ENCODE measurements around the gene COG5.

Gene COG5

DNA sequence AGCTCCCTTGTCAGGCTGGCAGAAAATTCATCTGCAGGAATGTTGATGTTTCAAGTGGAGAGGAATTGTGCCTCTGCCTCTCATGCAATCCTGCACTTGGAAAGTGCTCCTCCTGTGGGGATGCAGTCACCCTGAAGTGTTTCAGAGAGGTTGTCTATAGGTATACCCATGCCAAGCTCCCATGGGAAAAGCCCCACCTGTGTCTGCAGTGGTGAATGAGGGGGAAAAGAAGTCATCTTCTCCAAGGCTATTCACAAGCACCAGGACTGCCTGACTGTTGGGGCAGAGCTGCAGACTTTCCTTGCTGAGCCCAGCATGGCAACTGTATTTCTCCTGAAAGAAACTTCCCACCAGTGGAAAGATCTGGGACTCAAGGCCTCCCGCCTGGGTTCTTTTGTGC, 58.4 kb downstream of the COG5 start:
- no peak for DNase-seq

DNA sequence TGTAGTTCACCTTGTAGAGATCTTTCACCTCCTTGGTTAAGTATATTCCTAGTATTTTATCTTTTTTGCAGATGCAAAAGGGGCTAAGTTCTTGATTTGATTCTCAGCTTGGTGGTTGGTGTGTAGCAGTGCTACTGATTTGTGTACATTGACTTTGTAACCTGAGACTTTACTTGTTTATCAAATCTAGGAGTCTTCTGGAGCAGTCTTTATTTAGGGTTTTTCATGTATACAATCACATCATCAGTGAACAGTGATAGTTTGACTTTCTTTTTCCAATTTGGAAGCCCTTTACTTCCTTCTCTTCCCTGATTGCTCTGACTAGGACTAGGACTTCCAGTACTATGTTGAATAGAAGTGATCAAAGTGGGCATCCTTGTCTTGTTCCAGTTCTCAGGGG, 60.0 kb downstream of the COG5 start:
- no peak for DNase-seq

DNA sequence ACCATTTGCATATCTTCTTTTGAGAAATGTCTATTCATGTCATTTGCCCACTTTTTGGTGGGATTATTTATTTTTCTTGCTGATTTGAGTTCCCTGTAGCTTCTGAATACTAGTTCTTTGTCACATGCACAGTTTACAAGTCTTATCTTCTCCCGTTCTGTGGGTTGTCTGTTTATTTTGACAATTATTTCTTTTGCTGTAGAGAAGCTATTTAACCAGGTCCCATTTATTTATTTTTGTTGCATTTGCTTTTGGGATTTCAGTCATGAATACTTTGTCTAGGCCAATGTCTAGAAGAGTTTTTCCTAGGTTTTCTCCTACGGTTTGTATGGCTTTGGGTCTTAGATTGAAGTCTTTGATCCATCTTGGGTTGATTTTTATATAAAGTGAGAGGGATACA, 60.9 kb downstream of the COG5 start:
- DNase-seq, result no peak

DNA sequence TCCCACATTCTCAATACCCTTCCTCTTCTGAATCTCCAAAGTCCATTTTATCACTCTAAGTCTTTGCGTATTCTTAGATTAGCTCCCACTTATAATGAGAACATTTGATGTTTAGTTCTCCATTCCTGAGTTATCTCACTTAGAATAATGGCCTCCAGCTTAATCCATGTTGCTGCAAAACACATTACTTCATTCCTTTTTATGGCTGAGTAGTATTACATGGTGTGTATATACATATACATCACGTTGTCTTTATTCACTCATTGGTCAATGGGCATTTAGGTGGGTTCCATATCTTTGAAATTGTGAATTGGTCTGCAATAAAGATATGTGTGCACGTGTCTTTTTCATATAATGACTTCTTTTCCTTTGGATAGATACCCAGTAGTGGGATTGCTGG, 61.6 kb downstream of the COG5 start:
- no peak for DNase-seq

- DNase-seq, result peak; percentile 39
Observed at GRCh38 chr7:107501593-107501992, 62.1 kb downstream of the COG5 start.

DNA sequence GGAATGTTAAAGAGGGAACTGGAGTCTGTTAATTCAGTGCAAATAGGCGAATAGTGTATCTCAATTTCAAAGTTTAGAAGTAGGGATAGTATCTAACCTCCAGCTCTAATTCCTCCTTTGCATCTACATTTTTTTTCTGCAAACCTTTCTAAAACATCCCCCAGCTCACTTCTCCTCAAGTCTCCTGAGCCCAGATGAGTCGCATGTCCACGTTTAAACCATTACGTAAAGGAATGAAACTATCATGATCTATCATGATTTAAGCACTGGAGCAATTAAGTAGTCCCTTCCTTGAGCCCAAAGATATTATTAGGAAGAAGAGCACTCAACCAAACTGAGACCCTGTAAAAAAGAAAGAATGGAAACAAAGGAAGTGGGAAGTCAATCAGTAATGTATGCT, 64.0 kb downstream of the COG5 start:
- DNase-seq, result no peak

DNA sequence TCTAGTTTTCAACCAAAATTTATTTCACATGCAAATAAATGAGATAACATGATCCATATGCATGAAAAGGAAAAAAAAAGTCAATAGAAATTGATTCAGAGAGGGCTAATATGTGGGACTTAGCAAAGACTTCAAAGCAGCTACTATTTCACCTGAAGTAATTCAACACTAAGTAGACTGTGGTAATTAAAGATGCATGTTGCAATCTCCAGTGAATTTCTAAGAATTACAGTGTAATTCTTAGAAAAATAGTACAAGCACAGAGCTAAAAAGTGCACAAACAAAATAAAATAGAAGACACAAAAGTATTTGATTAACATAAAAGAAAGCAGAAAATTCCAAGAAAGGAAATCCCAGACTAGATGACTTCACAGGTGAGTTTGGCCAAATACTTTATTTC, 68.2 kb downstream of the COG5 start:
- DNase-seq, result no peak

DNA sequence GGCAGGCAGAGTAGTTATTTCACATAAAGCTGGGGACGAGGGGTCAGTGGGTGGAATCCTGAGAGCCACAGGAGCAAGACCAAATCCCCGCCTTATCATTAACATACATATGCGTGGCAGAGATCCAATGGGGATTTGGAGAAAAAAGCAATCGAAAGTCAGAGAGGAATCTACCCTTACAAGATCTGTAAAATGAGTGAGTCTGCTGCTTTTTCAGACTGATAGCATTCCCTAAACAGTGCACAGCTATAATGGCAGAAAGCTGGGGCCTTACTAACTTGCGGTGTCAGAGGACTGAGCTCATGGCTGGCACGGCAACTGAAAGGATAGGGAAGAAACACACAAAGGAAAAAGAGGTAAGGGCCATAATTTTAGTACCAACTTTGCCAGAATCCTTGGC, 68.8 kb downstream of the COG5 start:
- DNase-seq, result no peak

DNA sequence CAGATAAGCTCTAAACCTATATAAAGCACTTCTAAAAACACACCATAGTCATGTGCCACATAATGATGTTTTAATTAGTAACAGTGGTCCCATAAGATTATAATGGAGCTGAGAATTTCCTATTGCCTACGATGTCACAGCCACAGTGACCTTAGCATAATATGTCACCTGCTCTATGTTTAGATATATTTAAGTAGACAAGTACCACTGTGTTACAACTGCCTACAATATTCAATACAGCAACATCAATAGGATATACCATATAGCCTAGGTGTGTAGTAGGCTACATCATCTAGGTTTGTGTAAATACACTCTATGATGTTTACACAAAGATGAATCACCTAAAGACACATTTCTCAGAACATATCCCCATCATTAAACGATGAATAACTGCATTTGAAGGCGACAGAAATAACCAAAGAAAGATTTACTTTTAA, 69.4 kb downstream of the COG5 start:
- DNase-seq, result no peak

- no peak for DNase-seq
Observed at GRCh38 chr7:107492875-107493274, 70.8 kb downstream of the COG5 start.

- DNase-seq, result no peak
Observed at GRCh38 chr7:107486041-107486440, 77.7 kb downstream of the COG5 start.

DNA sequence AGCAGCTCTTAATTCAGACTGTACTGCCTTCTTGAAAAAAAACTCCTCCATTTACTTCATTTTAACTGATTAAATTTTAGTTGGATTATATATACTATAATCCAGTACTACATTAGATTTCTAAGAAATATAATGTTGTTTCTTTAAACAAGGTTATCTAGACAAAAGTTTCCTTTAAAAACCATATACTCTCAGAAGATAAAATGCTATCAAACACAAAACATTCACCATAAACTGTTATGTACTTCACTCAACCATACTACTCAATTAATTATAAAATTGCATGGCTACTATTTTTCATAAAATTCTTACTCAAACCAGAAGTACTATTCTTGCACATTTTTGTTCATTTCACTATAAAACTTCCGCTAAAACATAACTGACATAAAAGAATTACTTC, 81.1 kb downstream of the COG5 start:
- DNase-seq, result no peak

DNA sequence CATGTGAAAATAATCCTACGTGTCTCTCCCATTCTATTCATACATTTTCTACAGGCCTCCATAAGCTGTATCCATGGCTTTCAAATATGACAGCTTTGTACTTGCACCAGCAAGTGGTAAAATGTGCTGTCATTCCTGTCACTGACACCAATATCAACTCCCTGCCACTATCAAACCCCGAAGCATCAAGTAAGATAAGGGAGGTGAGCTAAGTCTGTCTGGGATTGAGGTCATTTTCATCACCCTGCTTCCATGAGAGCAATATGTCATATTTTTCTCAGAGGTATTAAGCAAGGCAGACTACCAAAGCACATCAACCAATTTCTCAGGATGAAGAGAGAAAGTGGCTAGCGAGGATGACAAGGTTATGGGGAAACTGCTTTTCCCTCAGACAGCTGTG, 82.8 kb downstream of the COG5 start:
- peak; percentile 10 for DNase-seq

DNA sequence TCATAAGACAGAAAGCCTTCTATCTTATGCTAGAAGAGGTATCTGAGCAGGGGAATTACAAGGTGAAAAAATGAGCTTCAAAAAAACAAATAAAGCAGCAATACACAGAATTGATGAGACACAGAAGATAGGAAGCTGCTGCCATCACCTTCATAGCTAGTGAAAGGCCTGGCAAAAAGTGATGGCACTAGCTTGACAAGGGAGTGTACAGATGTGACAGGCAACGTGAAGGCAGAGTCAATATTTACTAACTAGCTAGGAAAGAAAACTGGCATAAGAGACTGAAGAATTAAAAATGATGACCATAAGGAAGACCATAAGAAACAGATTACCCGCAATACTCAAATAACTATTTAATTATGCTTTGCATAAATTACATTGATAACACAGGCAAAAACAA, 84.4 kb downstream of the COG5 start:
- no peak for DNase-seq

DNA sequence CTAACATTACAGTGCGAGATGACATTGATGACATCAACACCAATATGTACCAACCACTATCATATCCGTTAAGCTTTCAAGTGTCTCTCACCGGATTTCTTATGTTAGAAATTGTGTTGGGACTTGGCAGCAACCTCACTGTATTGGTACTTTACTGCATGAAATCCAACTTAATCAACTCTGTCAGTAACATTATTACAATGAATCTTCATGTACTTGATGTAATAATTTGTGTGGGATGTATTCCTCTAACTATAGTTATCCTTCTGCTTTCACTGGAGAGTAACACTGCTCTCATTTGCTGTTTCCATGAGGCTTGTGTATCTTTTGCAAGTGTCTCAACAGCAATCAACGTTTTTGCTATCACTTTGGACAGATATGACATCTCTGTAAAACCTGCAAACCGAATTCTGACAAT, 89.6 kb downstream of the COG5 start:
- no peak for DNase-seq

DNA sequence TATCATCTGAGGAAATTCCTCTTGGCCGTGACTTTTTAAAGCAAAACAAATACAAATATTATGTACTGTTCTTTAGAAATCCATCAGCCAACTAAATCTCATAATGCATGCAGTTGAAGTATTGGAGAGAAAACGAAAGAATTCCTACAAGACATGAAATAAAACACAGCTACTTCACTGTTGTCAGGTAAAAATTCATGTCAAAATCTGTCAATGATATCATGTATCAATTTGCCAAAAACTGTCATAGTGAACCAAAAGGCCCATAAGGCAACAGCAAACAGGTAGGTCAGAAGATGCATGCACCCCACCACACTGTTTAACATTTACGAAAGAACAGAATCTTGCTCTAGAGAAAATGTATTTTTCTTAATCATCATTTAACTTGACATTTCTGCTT, 91.6 kb downstream of the COG5 start:
- no peak for DNase-seq

GRCh38 chr7:107471292-107472070, 92.2 kb downstream of the COG5 start:
- DNase-seq, result peak; percentile 11

- DNase-seq, result no peak
Observed at GRCh38 chr7:107469929-107470328, 93.8 kb downstream of the COG5 start, which contains the start of gene GPR22. TSS of gene GPR22 (plus strand) at chr7:107470057. CDS start at chr7:107474061, 4,004 bp downstream.

GRCh38 chr7:107468824-107469223, 94.9 kb downstream of the COG5 start:
- no peak for DNase-seq

DNA sequence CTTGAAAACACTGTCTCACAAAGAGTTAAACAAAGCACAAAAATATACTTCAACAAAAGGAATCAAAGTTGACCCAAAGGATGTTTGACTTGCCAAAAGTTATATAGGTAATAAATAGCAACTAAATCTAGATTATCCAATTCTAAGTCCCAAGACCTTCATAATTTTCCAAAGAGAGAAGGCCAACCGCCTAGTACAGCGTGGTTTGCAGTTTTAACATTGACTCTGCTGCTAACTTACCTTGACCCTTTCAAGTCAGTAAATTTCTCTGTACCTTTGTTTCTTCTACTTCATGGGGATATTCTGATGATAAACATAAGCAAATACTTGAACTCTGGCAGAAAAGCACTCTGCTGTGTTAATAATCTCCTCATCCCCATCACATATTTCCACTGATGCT, 95.7 kb downstream of the COG5 start:
- no peak for DNase-seq

DNA sequence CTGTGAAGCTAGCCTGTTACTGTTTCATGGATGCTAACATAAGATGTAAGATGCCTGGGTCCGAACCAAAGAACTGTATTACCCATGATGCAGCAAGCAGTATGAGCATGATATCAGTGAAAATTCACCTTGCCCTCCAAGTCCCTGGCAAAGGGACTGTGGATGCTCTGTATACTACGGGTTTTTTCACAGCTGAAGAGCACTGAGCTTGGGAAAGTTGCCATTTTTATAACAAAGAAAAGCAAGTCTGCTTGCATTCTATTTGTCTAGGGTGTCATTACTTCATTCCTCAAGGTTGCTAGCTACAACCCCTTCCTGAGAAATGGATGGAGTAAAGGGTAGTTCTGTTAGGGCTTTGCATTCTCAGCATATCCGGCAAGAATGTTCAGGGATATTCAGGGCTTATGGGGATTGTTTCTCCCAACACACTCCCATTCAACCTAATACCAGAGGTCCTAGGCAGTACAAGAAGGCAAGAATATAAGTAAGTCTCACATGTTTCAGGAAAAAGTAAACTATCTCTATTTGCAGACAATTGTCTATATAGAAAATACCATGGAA, 99.0 kb downstream of the COG5 start:
- no peak for DNase-seq

DNA sequence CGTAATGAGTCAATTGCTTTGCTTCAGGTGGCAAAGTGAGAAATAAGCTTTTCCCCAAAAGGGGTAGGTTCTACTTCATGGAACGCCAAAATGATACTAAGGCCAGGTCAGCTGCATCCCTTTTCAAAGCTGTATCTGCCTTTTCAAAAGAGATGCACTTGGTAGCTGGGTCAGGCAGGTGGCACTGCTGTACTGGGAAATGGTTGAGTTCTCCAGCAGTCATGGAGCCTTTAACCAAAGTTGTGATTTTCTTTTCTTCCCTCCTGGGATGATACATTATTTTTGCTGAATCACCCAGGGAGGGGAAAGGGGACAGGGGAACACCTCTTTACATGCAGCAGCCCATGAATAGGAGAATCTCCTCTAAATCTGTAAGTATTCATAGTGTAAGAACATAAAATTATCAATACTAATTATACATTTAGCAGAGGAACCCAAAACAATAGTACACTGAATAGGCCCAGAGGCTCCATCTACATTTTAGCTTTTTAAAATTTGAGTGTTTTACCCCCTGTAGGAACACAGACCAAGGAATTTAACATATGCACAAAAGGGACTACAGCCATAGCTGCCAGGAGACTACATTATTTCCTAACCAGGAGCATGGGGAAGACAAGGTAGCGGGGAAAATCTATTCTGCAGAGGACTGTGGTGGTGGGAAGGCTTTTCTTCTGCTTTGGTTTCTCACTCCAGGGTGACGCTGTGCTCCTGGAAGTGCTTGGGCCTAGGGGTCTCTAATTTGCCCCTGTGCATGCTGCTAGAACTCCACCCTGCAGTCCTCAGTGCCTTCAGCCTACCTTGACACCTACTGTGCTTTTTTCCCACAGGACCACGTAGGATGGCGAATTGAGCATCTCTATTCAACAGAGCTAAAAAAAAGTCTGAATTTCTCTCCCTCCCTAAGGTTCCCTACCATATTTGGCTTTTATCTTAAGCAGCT, 100.3 kb downstream of the COG5 start:
- DNase-seq, result peak; percentile 76

GRCh38 chr7:107461938-107462533, 101.7 kb downstream of the COG5 start:
- DNase-seq, result no peak
